Measurements from ENCODE around the gene EVA1A. TPM values are rescaled to one million over a fixed set of nuclear protein-coding genes. Genes with fewer than 3 reads are reported as not detected.
"Not testable (repeated sequence)": the region's sequence is repeated elsewhere in the genome, so short reads cannot be mapped to it uniquely, and the experiment has no call there.

The EVA1A gene
- total RNA-seq, 1 donor from 2014 or later, result 52.1 TPM

- no peak for DNase-seq (ENCODE audit: low read depth in 2 of 2)
Observed at GRCh38 chr2:75484840-75485239, 75.9 kb downstream of the EVA1A start.

GRCh38 chr2:75483878-75484277 lies 76.9 kb downstream of the EVA1A start:
- DNase-seq (ENCODE audit: low read depth in 2 of 2), result no peak

- DNase-seq (ENCODE audit: low read depth in 2 of 2), result no peak
Observed at GRCh38 chr2:75482398-75482797, 78.3 kb downstream of the EVA1A start.

- peak; percentile 11 to 13 for DNase-seq (ENCODE audit: low read depth in 2 of 2)
Observed at GRCh38 chr2:75480971-75481836, 79.5 kb downstream of the EVA1A start.

GRCh38 chr2:75477696-75478095 lies 83.0 kb downstream of the EVA1A start:
- not testable (repeated sequence) for DNase-seq (ENCODE audit: low read depth in 2 of 2)

- DNase-seq (ENCODE audit: low read depth in 2 of 2), result no peak
Observed at GRCh38 chr2:75476761-75477160, 84.0 kb downstream of the EVA1A start.

- DNase-seq (ENCODE audit: low read depth in 2 of 2), result no peak
Observed at GRCh38 chr2:75475976-75476375, 84.8 kb downstream of the EVA1A start.

- DNase-seq (ENCODE audit: low read depth in 2 of 2), result no peak
Observed at GRCh38 chr2:75475049-75475448, 85.7 kb downstream of the EVA1A start.

- no peak for DNase-seq (ENCODE audit: low read depth in 2 of 2)
Observed at GRCh38 chr2:75474115-75474514, 86.6 kb downstream of the EVA1A start.

- peak in 1 of 2 donors; percentile 21 for DNase-seq (ENCODE audit: low read depth in 2 of 2)
Observed at GRCh38 chr2:75466708-75467311, 93.9 kb downstream of the EVA1A start.

GRCh38 chr2:75465317-75465984 lies 95.3 kb downstream of the EVA1A start:
- peak; percentile 29 to 54 for DNase-seq (ENCODE audit: low read depth in 2 of 2)

- peak; percentile 30 to 57 for DNase-seq (ENCODE audit: low read depth in 2 of 2)
Observed at GRCh38 chr2:75464348-75464946, 96.3 kb downstream of the EVA1A start.

- DNase-seq (ENCODE audit: low read depth in 2 of 2), result no peak
Observed at GRCh38 chr2:75462721-75463120, 98.0 kb downstream of the EVA1A start.

GRCh38 chr2:75462206-75462605 lies 98.5 kb downstream of the EVA1A start:
- no peak for DNase-seq (ENCODE audit: low read depth in 2 of 2)

- DNase-seq (ENCODE audit: low read depth in 2 of 2), result no peak
Observed at GRCh38 chr2:75460630-75461029, 100.1 kb downstream of the EVA1A start.

GRCh38 chr2:75459565-75460310 lies 101.0 kb downstream of the EVA1A start:
- no peak for DNase-seq (ENCODE audit: low read depth in 2 of 2)

GRCh38 chr2:75458201-75458600 lies 102.5 kb downstream of the EVA1A start:
- DNase-seq (ENCODE audit: low read depth in 2 of 2), result no peak

- DNase-seq (ENCODE audit: low read depth in 2 of 2), result no peak
Observed at GRCh38 chr2:75456825-75457224, 103.9 kb downstream of the EVA1A start.

- no peak for DNase-seq (ENCODE audit: low read depth in 2 of 2)
Observed at GRCh38 chr2:75456111-75456510, 104.6 kb downstream of the EVA1A start.

GRCh38 chr2:75454241-75454620 lies 106.5 kb downstream of the EVA1A start:
- no peak for DNase-seq (ENCODE audit: low read depth in 2 of 2)

Data from dermis microvascular lymphatic vessel endothelial cell (primary cell).